K562 (cell line): ENCODE data around the gene CYBRD1. TPM values are rescaled to one million over a fixed set of nuclear protein-coding genes. Genes with fewer than 3 reads are reported as not detected.
A peak's percentile ranks its signal among the peaks of the same experiment; 100 is the strongest.

Source experiments
- BRD4 ChIP-seq: fragments of 200-600 bp; sonication (generic); IDR thresholded peaks from 2 replicates; pipeline ENCODE4 v1.6.1; 2017; ENCODE audit warnings: inconsistent platforms
- CBX8 ChIP-seq: fragments of 200-600 bp; sonication (generic); IDR thresholded peaks from 2 replicates; pipeline ENCODE4 v1.6.1; 2012; ENCODE audit warnings: borderline replicate concordance, mixed run types, low read depth, mild to moderate bottlenecking, moderate library complexity, mixed read lengths, low read length, control low read depth, inconsistent platforms; ENCODE audit not compliant: poor library complexity, severe bottlenecking; ENCODE audit errors: extremely low read depth
- ELF4 ChIP-seq: fragments of 450-650 bp; formaldehyde crosslinking; IDR thresholded peaks from 2 replicates; pipeline ENCODE4 v1.4.0; 2022; ENCODE audit warnings: missing genetic modification characterization
- FOXA1 ChIP-seq: fragments of 450-650 bp; IDR thresholded peaks from 2 replicates; pipeline ENCODE4 v1.6.1; 2016; ENCODE audit warnings: mild to moderate bottlenecking, borderline replicate concordance
- HNRNPK ChIP-seq: fragments of 200-400 bp; formaldehyde crosslinking; IDR thresholded peaks from one replicate; pipeline ENCODE4 v1.6.1; 2018; ENCODE audit warnings: mild to moderate bottlenecking, low read depth, low read length; ENCODE audit not compliant: poor library complexity, severe bottlenecking
- KAT2B ChIP-seq: IDR thresholded peaks from one replicate; pipeline ENCODE4 v1.6.1; 2012; ENCODE audit warnings: low read depth, mild to moderate bottlenecking, control low read depth, inconsistent platforms, low read length, moderate library complexity
- KDM4B ChIP-seq, 2 experiments: fragments of 450-650 bp in 1 of 2; sonication (generic) in 1 of 2; IDR thresholded peaks; 2 replicates each; pipeline ENCODE4 v1.6.1; 2016 to 2017; ENCODE audit warnings: borderline replicate concordance in 2 of 2, antibody characterized with exemption in 1 of 2, low read depth in 1 of 2, mild to moderate bottlenecking in 1 of 2
- KLF16 ChIP-seq: IDR thresholded peaks from 2 replicates; pipeline ENCODE4 v1.6.1; 2016; ENCODE audit warnings: antibody characterized with exemption
- MAFF ChIP-seq: IDR thresholded peaks from 2 replicates; pipeline ENCODE4 v1.6.1; 2012; ENCODE audit warnings: low read length, improper control_type of control experiment
- MNT ChIP-seq, 2 experiments: fragments of 450-650 bp; conservative IDR thresholded peaks; 2 replicates each; pipeline ENCODE4 v1.6.1; 2017; ENCODE audit warnings: mild to moderate bottlenecking in 2 of 2, moderate library complexity in 2 of 2
- MTA1 ChIP-seq: fragments of 450-650 bp; IDR thresholded peaks from 2 replicates; pipeline ENCODE4 v1.6.1; 2017; ENCODE audit warnings: borderline replicate concordance
- MTA2 ChIP-seq: fragments of 450-650 bp; IDR thresholded peaks from 2 replicates; pipeline ENCODE4 v1.6.1; 2016; ENCODE audit warnings: low read depth
- MYNN ChIP-seq, 2 experiments: sonication (generic); formaldehyde crosslinking in 1 of 2; IDR thresholded peaks; 2 replicates each; pipeline versions ENCODE4 v1.5.0 to v1.6.1; 2016 to 2020; ENCODE audit warnings: antibody characterized with exemption in 1 of 2, missing genetic modification reagents in 1 of 2
- NFE2 ChIP-seq: IDR thresholded peaks from 2 replicates; pipeline ENCODE4 v1.6.1; 2014; ENCODE audit warnings: antibody characterized with exemption, low read depth
- POLR2AphosphoS2 ChIP-seq: IDR thresholded peaks from 2 replicates; pipeline ENCODE4 v1.6.1; 2012; ENCODE audit warnings: low read length, improper control_type of control experiment
- RBM14 ChIP-seq: fragments of 200-400 bp; formaldehyde crosslinking; IDR thresholded peaks from 2 replicates; pipeline ENCODE4 v1.6.1; 2018; ENCODE audit warnings: low read depth, mild to moderate bottlenecking, low read length, moderate library complexity, borderline replicate concordance; ENCODE audit not compliant: insufficient read depth
- SIRT6 ChIP-seq: IDR thresholded peaks from one replicate; pipeline ENCODE4 v1.6.1; 2012; ENCODE audit warnings: low read depth, mild to moderate bottlenecking, control low read depth, inconsistent platforms, low read length, moderate library complexity
- SMAD2 ChIP-seq: fragments of 150-350 bp; IDR thresholded peaks from 2 replicates; pipeline ENCODE4 v1.6.1; 2014; ENCODE audit warnings: low read depth, mild to moderate bottlenecking, low read length
- TFE3 ChIP-seq: fragments of 450-650 bp; formaldehyde crosslinking; IDR thresholded peaks from 2 replicates; pipeline ENCODE4 v1.4.0; 2020; ENCODE audit warnings: mild to moderate bottlenecking, mixed read lengths
- ZBTB43 ChIP-seq: sonication (generic); formaldehyde crosslinking; IDR thresholded peaks from 2 replicates; pipeline ENCODE4 v1.8.0; 2023; ENCODE audit warnings: mild to moderate bottlenecking, missing genetic modification reagents
- ZBTB7A ChIP-seq: IDR thresholded peaks from 2 replicates; pipeline ENCODE4 v1.6.1; 2011; ENCODE audit warnings: low read depth, mild to moderate bottlenecking, low read length, moderate library complexity, borderline replicate concordance; ENCODE audit not compliant: control insufficient read depth
- ZC3H4 ChIP-seq: sonication (generic); formaldehyde crosslinking; IDR thresholded peaks from 2 replicates; pipeline ENCODE4 v1.9.0; 2021; ENCODE audit warnings: missing genetic modification reagents, borderline replicate concordance
- ZNF282 ChIP-seq: sonication (generic); formaldehyde crosslinking; IDR thresholded peaks from 2 replicates; pipeline ENCODE4 v1.8.1; 2023; ENCODE audit warnings: missing genetic modification reagents
- ZNF311 ChIP-seq: fragments of 250-450 bp; sonication (Bioruptor Pico); IDR thresholded peaks from 2 replicates; pipeline ENCODE4 v1.4.0; 2020; ENCODE audit warnings: mild to moderate bottlenecking, moderate library complexity
- ZNF830 ChIP-seq: fragments of 250-450 bp; sonication (Bioruptor Pico); IDR thresholded peaks from 2 replicates; pipeline ENCODE4 v1.5.0; 2021; ENCODE audit warnings: mild to moderate bottlenecking
- polyA plus RNA-seq, 8 experiments: library from polyadenylated mRNA; depleted of rRNA in 4 of 8; stranded (reverse) in 5 of 8; unstranded in 3 of 8; fragments of >200 nt; fragmentation: Nextera tagmentation in 2 of 8; fragmentation: Illumina TruSeq in 1 of 8; extraction: Ambion mirVana in 2 of 8; extraction: Trizol in 1 of 8; gene quantifications; 2 replicates each; pipeline versions ENCODE4 v1.2.1 to v1.2.3, GENCODE V29; 2011 to 2014; ENCODE audit warnings: inconsistent platforms in 1 of 8, missing spikeins in 1 of 8
- total RNA-seq, 7 experiments: library from RNA; depleted of rRNA in 6 of 7; stranded (reverse); fragments of >200 nt in 6 of 7; fragmentation: Illumina TruSeq in 2 of 7; extraction: Trizol in 2 of 7; gene quantifications; 2 replicates each; pipeline versions ENCODE4 v1.2.1 to v1.2.3, GENCODE V29; 2011 to 2021; ENCODE audit warnings: low replicate concordance in 1 of 7

CYBRD1 gene
- total and polyA plus RNA-seq, 9 of the 15 experiments (the other 6 are each of a cell fraction or from before 2014, with no cell fraction given): 9.6 to 22.4 (median 15.6) TPM

GRCh38 chr2:171522052-171522787 is at the start of gene CYBRD1 (continued):
- TF ChIP-seq CBX8 (no peak), MTA1 (no peak), ZBTB43 (no peak), NFE2 (no peak), ZC3H4 (CRISPR knock-in tag) (no peak), FOXA1 (no peak), POLR2AphosphoS2 (no peak; the same call in 1 of the 2 replicates), MTA2 (0 out of 2 replicates have a peak, but pooled peaks have one; percentile 7), MYNN (IDR thresholded peaks at IDR 0.05) (no peak), MYNN (CRISPR knock-in tag; IDR thresholded peaks at IDR 0.05) (no peak), MAFF (no peak), SMAD2 (no peak), HNRNPK (no peak), KDM4B (IDR thresholded peaks at IDR 0.05; ENCODE audit: borderline replicate concordance in 2 of 2, low read depth in 1 of 2) (peak in 1 of 2 experiments; percentile 56; a peak in 1 of 4 replicates), MNT (conservative IDR thresholded peaks at IDR 0.05) (peak; percentile 74 to 80), KLF16 (no peak), ZNF311 (0 out of 2 replicates have a peak, but pooled peaks have one; percentile 22), ZNF282 (CRISPR knock-in tag) (no peak), ZNF830 (CRISPR knock-in tag) (no peak), TFE3 (CRISPR knock-in tag) (peak; percentile 63), ZBTB7A (no peak), ELF4 (peak; percentile 21; the same call in 1 of the 2 replicates), KAT2B (no peak), SIRT6 (no peak), RBM14 (no peak), BRD4 (peak; percentile 51; the same call in 1 of the 2 replicates)
